VCaP (cell line): ENCODE results near the gene WWOX.

Experiments
- H3K27ac ChIP-seq: fragments of 450-650 bp; 2 replicates; pipeline ENCODE4 v1.5.1; 2017
- CTCF ChIP-seq: fragments of 450-650 bp; conservative IDR thresholded peaks from 2 replicates; pipeline ENCODE4 v1.5.1; 2017; ENCODE audit warnings: mild to moderate bottlenecking, moderate library complexity

WWOX gene

DNA sequence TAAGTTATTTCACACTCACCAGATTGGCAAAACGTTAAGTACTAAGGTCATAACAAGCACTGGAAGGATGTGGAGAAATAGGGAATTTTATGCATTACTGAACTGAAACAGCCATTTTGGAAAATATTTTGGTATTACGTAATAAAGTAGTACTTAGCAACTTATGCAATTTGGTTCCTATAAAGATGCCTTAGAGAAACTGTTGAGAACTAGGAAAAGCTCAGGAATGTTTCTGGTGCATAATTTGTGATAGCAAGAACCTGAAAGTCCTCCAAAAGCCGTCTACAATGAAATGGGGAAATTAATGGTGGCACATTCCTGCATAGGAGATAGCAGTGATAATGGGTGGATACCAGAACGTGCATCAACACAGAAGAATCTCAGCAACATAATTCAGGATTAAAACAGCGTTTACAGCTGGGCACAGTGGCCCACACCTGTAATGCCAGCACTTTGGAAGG lies 472.5 kb downstream of the WWOX start:
- TF ChIP-seq CTCF, result no peak
- H3K27ac ChIP-seq, result no peak overlapping the region

DNA sequence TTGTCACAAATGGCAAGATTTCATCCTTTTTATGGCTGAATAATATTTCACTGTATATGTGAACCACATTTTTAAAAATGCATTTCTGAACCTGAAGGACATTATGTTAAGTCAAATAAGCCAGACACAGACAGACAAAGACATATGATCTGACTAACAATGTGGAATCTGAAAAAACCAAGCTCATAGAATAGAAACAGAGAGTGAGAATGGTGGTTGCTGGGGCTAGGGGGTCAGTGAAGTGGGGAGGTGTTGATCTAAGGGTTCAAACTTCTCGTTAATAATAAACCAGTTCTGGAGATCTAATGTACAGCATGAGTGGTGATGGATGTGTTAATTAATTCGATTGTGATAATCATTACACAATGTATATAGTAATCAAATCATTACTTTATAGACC lies 475.1 kb downstream of the WWOX start:
- TF ChIP-seq CTCF, result no peak
- no peak overlapping the region for H3K27ac ChIP-seq

GRCh38 chr16:78576941-78577340 lies 477.5 kb downstream of the WWOX start:
- no peak for TF ChIP-seq CTCF
- no peak overlapping the region for H3K27ac ChIP-seq

GRCh38 chr16:78577630-78578029 lies 478.2 kb downstream of the WWOX start:
- no peak overlapping the region for H3K27ac ChIP-seq
- TF ChIP-seq CTCF, result no peak

- no peak overlapping the region for H3K27ac ChIP-seq
- TF ChIP-seq CTCF, result no peak
These were observed 479.6 kb downstream of the WWOX start for GRCh38 chr16:78579020-78579419.

GRCh38 chr16:78583441-78583840 lies 484.0 kb downstream of the WWOX start:
- H3K27ac ChIP-seq, result no peak overlapping the region
- TF ChIP-seq CTCF, result no peak

DNA sequence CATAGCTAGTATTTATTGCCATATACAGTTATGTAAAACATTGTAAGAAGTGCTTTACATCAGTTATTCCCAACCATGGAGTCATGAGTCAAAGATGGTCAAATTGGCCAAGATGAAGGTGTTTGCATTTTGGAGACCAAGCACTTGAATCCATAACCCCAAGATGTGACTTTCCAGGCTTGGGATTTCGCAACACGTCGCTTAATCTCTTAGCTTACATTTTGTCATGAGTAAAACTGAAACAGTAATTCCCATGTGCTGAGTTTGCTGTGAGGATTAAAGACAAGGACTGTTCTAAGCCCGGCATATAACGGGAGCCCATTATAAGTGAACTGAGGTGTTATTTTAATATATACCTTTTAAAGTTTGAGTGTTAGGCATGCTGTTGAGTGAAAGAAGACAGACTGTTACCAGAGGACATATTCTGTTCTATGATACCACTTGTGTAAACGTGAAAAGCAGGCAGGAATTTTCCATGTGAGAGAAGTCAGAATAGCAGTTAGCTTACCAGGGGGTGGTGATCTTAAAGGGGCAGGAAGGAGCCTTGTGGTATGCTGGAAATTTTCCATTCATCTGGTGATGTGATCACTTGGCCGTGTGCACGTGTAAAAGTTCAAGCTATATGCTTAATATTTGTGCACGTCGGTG lies 484.9 kb downstream of the WWOX start:
- TF ChIP-seq CTCF, result no peak
- H3K27ac ChIP-seq, result no peak overlapping the region
